ENCODE data around the gene RBM33. TPM values are rescaled to one million over a fixed set of nuclear protein-coding genes. Genes with fewer than 3 reads are reported as not detected.

The RBM33 gene
- polyA plus RNA-seq, 4 donors, result 26.5 to 37.6 (median 31.6) TPM

- no peak for DNase-seq (ENCODE audit: low read depth in 4 of 4, low spot score in 3 of 4)
Observed at GRCh38 chr7:155660059-155660757, 15.7 kb downstream of the RBM33 start.

- DNase-seq (ENCODE audit: low read depth in 4 of 4, low spot score in 3 of 4), result no peak
Observed at GRCh38 chr7:155660758-155661093, 16.3 kb downstream of the RBM33 start.

- no peak for DNase-seq (ENCODE audit: low read depth in 4 of 4, low spot score in 3 of 4)
Observed at GRCh38 chr7:155662343-155663043, 18.0 kb downstream of the RBM33 start.

- no peak for DNase-seq (ENCODE audit: low read depth in 4 of 4, low spot score in 3 of 4)
Observed at GRCh38 chr7:155663937-155664336, 19.5 kb downstream of the RBM33 start.

GRCh38 chr7:155665079-155665956 is 20.9 kb downstream of the RBM33 start:
- no peak for DNase-seq (ENCODE audit: low read depth in 4 of 4, low spot score in 3 of 4)

- no peak for DNase-seq (ENCODE audit: low read depth in 4 of 4, low spot score in 3 of 4)
Observed at GRCh38 chr7:155665957-155666287, 21.5 kb downstream of the RBM33 start.

GRCh38 chr7:155667241-155667829 is 22.9 kb downstream of the RBM33 start:
- no peak for DNase-seq (ENCODE audit: low read depth in 4 of 4, low spot score in 3 of 4)

- DNase-seq (ENCODE audit: low read depth in 4 of 4, low spot score in 3 of 4), result no peak
Observed at GRCh38 chr7:155669717-155670505, 25.4 kb downstream of the RBM33 start.

- no peak for DNase-seq (ENCODE audit: low read depth in 4 of 4, low spot score in 3 of 4)
Observed at GRCh38 chr7:155670521-155670920, 26.1 kb downstream of the RBM33 start.

- no peak for DNase-seq (ENCODE audit: low read depth in 4 of 4, low spot score in 3 of 4)
Observed at GRCh38 chr7:155674556-155674955, 30.1 kb downstream of the RBM33 start.

- no peak for DNase-seq (ENCODE audit: low read depth in 4 of 4, low spot score in 3 of 4)
Observed at GRCh38 chr7:155676052-155676451, 31.6 kb downstream of the RBM33 start.

- no peak for DNase-seq (ENCODE audit: low read depth in 4 of 4, low spot score in 3 of 4)
Observed at GRCh38 chr7:155677688-155678087, 33.2 kb downstream of the RBM33 start.

GRCh38 chr7:155680124-155680523 is 35.7 kb downstream of the RBM33 start:
- DNase-seq (ENCODE audit: low read depth in 4 of 4, low spot score in 3 of 4), result no peak

- DNase-seq (ENCODE audit: low read depth in 4 of 4, low spot score in 3 of 4), result no peak
Observed at GRCh38 chr7:155680864-155681263, 36.4 kb downstream of the RBM33 start.

GRCh38 chr7:155681663-155682062 is 37.2 kb downstream of the RBM33 start:
- no peak for DNase-seq (ENCODE audit: low read depth in 4 of 4, low spot score in 3 of 4)

- DNase-seq (ENCODE audit: low read depth in 4 of 4, low spot score in 3 of 4), result no peak
Observed at GRCh38 chr7:155682484-155682883, 38.0 kb downstream of the RBM33 start.

GRCh38 chr7:155683098-155683497 is 38.6 kb downstream of the RBM33 start:
- DNase-seq (ENCODE audit: low read depth in 4 of 4, low spot score in 3 of 4), result no peak

- no peak for DNase-seq (ENCODE audit: low read depth in 4 of 4, low spot score in 3 of 4)
Observed at GRCh38 chr7:155683714-155684113, 39.3 kb downstream of the RBM33 start.

GRCh38 chr7:155684543-155684942 is 40.1 kb downstream of the RBM33 start:
- no peak for DNase-seq (ENCODE audit: low read depth in 4 of 4, low spot score in 3 of 4)

- no peak for DNase-seq (ENCODE audit: low read depth in 4 of 4, low spot score in 3 of 4)
Observed at GRCh38 chr7:155685070-155685790, 40.8 kb downstream of the RBM33 start.

All from right renal pelvis (tissue), 4 donors.